Activated CD8-positive, alpha-beta T cell treated with anti-CD3 and anti-CD28 coated beads for 36 hours (primary cell): Measurements from ENCODE around the gene TMEM108. TPM values are rescaled to one million over a fixed set of nuclear protein-coding genes. Genes with fewer than 3 reads are reported as not detected.

ENCODE experiments used
- ATAC-seq: fragments of 200-7000 bp; cut with Tn5 transposase; one replicate; pipeline ENCODE4 v1.10.0; 2021; ENCODE audit warnings: mild to moderate bottlenecking, moderate library complexity
- CTCF ChIA-PET: fragments of 350-600 bp; sonication (Branson Sonifier 250); formaldehyde crosslinking; loops from one replicate; lab custom pipeline; 2021; ENCODE audit warnings: antibody characterized with exemption; lab: Charles Lee
- POLR2A ChIA-PET: fragments of 350-600 bp; sonication (Branson Sonifier 250); formaldehyde crosslinking; loops from one replicate; lab custom pipeline; 2021; ENCODE audit warnings: antibody characterized with exemption; lab: Charles Lee
- DNase-seq: peaks from one replicate; pipeline ENCODE4 v3.0.0-alpha.2; 2020
- H3K27ac Mint-ChIP-seq: one replicate; pipeline ENCODE4 v1.8.0; 2021; ENCODE audit warnings: mild to moderate bottlenecking, mixed read lengths
- H3K27me3 Mint-ChIP-seq: one replicate; pipeline ENCODE4 v1.8.0; 2021; ENCODE audit warnings: mixed read lengths
- H3K36me3 Mint-ChIP-seq: one replicate; pipeline ENCODE4 v1.8.0; 2021; ENCODE audit warnings: low read depth, mixed read lengths
- H3K4me1 Mint-ChIP-seq: one replicate; pipeline ENCODE4 v1.8.0; 2021; ENCODE audit warnings: low read depth, mixed read lengths
- H3K4me3 Mint-ChIP-seq: one replicate; pipeline ENCODE4 v1.8.0; 2021; ENCODE audit warnings: mild to moderate bottlenecking, moderate library complexity, mixed read lengths
- H3K9me3 Mint-ChIP-seq: one replicate; pipeline ENCODE4 v1.8.0; 2021; ENCODE audit warnings: mixed read lengths
- CTCF ChIP-seq: fragments of 200-600 bp; IDR thresholded peaks from one replicate; pipeline ENCODE4 v1.8.0; 2022; ENCODE audit warnings: antibody characterized with exemption, mild to moderate bottlenecking
- intact Hi-C: fragments of 100-400 bp; cut with micrococcal nuclease; formaldehyde crosslinking; loops from one replicate; pipeline ENCODE4 v1.10.0; 2022
- total RNA-seq, 2 experiments: library from RNA; stranded (reverse); gene quantifications; one replicate each; pipeline ENCODE4 v1.2.3, GENCODE V29; 2021

Gene TMEM108
- total RNA-seq, 2 experiments from 2014 or later: not detected

GRCh38 chr3:133125171-133125570, 87.0 kb downstream of the TMEM108 start:
- Mint-ChIP-seq H3K4me3 (no peak overlapping the region), H3K4me1 (no peaks in the 10 kb centered on the region), H3K27ac (no peak overlapping the region), H3K36me3 (no peaks in the 10 kb centered on the region), H3K27me3 (peaks cover 6% of the 10 kb centered on the region), H3K9me3 (no peaks in the 10 kb centered on the region)
- ATAC-seq: no peak
- TF ChIP-seq CTCF: no peak
- no peak for DNase-seq
- ChIA-PET POLR2A (no interaction called here), CTCF (no interaction called here)
- intact Hi-C loops: no loop called here

DNA sequence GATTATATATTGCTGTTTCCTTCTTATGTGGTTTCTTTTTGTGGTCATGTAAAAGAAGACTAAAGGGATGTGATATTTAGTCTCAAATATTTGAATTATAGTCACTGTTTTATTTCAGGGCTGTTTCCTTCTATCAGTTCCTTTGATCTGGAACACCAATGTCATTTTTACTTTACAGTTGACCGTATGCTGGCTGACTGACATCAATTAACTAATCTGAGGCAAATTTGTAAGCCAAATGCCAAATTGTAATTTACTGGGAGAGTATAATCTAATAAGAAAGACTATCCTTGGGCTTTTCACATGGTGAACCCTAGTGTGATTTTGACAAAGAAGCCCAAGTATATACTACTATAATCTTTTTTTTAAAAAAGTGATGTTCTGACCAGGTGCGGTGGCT, 87.6 kb downstream of the TMEM108 start:
- no peaks in the 10 kb centered on the region for H3K9me3 Mint-ChIP-seq
- H3K27ac Mint-ChIP-seq: no peak overlapping the region
- ChIA-PET CTCF (no interaction called here), POLR2A (no interaction called here)
- H3K27me3 Mint-ChIP-seq: peaks cover 6% of the 10 kb centered on the region
- no peaks in the 10 kb centered on the region for H3K4me1 Mint-ChIP-seq
- no peaks in the 10 kb centered on the region for H3K36me3 Mint-ChIP-seq
- intact Hi-C loops: no loop called here
- TF ChIP-seq CTCF: no peak
- ATAC-seq: no peak
- no peak overlapping the region for H3K4me3 Mint-ChIP-seq
- no peak for DNase-seq

GRCh38 chr3:133127381-133127780, 89.2 kb downstream of the TMEM108 start:
- Mint-ChIP-seq H3K27me3 (peaks cover 6% of the 10 kb centered on the region), H3K4me1 (no peaks in the 10 kb centered on the region), H3K27ac (no peak overlapping the region), H3K9me3 (no peaks in the 10 kb centered on the region), H3K4me3 (no peak overlapping the region), H3K36me3 (no peaks in the 10 kb centered on the region)
- no peak for DNase-seq
- intact Hi-C loops: no loop called here
- ChIA-PET POLR2A (no interaction called here), CTCF (no interaction called here)
- no peak for TF ChIP-seq CTCF
- ATAC-seq: no peak

DNA sequence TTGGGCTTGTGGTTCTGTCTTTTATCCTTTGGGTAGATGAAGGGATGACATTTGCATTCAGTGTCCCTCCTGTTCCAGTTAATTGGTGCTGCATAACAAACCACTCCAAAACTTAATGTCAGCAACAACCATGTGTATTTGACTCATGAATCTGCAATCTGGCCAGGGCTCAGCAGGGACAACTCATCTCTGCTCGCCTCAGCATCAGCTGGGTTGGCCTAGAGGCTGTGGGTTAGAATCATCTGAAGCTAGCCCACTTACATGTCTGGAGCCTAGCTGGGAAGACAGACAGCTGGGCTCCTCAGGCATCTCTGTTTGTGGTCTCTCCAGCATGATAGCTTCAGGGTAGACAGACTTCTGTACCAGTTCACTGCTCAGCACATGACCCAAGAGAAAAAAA, 92.0 kb downstream of the TMEM108 start:
- ChIA-PET CTCF (no interaction called here), POLR2A (no interaction called here)

GRCh38 chr3:133135306-133135705, 97.1 kb downstream of the TMEM108 start:
- H3K9me3 Mint-ChIP-seq: no peaks in the 10 kb centered on the region
- no peak for DNase-seq
- intact Hi-C loops: no loop called here
- no peak overlapping the region for H3K4me3 Mint-ChIP-seq
- ChIA-PET CTCF (no interaction called here), POLR2A (no interaction called here)
- no peak for TF ChIP-seq CTCF
- H3K4me1 Mint-ChIP-seq: no peaks in the 10 kb centered on the region
- no peak overlapping the region for H3K27ac Mint-ChIP-seq
- H3K36me3 Mint-ChIP-seq: no peaks in the 10 kb centered on the region
- peaks cover 5% of the 10 kb centered on the region for H3K27me3 Mint-ChIP-seq
- no peak for ATAC-seq

More for the DNA sequence above, 92.0 kb downstream of the TMEM108 start:
- no peak overlapping the region for H3K4me3 Mint-ChIP-seq
- no peak overlapping the region for H3K27ac Mint-ChIP-seq
- H3K4me1 Mint-ChIP-seq: no peaks in the 10 kb centered on the region
- no peaks in the 10 kb centered on the region for H3K36me3 Mint-ChIP-seq
- DNase-seq (no peak), ATAC-seq (no peak)
- no peaks in the 10 kb centered on the region for H3K9me3 Mint-ChIP-seq
- intact Hi-C loops: no loop called here
- peaks cover 2% of the 10 kb centered on the region for H3K27me3 Mint-ChIP-seq
- no peak for TF ChIP-seq CTCF
